Keratinocyte (primary cell): Measurements from ENCODE around the gene PTPRR. TPM values are rescaled to one million over a fixed set of nuclear protein-coding genes. Genes with fewer than 3 reads are reported as not detected.

ENCODE experiments used
- DNase-seq: peaks from one replicate; pipeline ENCODE4 v3.0.0-alpha.2; 2011; ENCODE audit warnings: low read depth, missing footprints, low spot score
- FAIRE-seq: peaks from 2 replicates; lab custom pipeline; 2011; peaks lifted over from hg19 to GRCh38; lab: Jason Lieb, UNC
- H2AFZ ChIP-seq: 2 replicates; pipeline ENCODE4 v1.6.0; 2012; ENCODE audit warnings: low read length, control low read depth, inconsistent platforms; ENCODE audit not compliant: control insufficient read depth
- H3K27ac ChIP-seq: 2 replicates; pipeline ENCODE4 v1.5.1; 2011; ENCODE audit warnings: low read length; ENCODE audit not compliant: control insufficient read depth, insufficient read depth
- H3K27me3 ChIP-seq: 3 replicates; pipeline ENCODE4 v1.6.0; 2011; ENCODE audit warnings: low read length; ENCODE audit not compliant: control insufficient read depth, insufficient read depth; ENCODE audit errors: extremely low read depth
- H3K36me3 ChIP-seq, 2 experiments: 2 replicates in 1 of 2; 3 replicates in 1 of 2; pipeline ENCODE4 v1.5.1; 2011; ENCODE audit warnings: low read length in 2 of 2, mild to moderate bottlenecking in 1 of 2; ENCODE audit not compliant: control insufficient read depth in 2 of 2, insufficient read depth in 2 of 2; ENCODE audit errors: extremely low read depth in 1 of 2
- H3K4me1 ChIP-seq: 3 replicates; pipeline ENCODE4 v1.5.1; 2011; ENCODE audit warnings: low read length; ENCODE audit not compliant: control insufficient read depth, insufficient read depth; ENCODE audit errors: extremely low read depth
- H3K4me2 ChIP-seq: 3 replicates; pipeline ENCODE4 v1.6.0; 2011; ENCODE audit warnings: low read depth, low read length; ENCODE audit not compliant: control insufficient read depth, insufficient read depth; ENCODE audit errors: extremely low read depth
- H3K4me3 ChIP-seq, 3 experiments: fragments of 200-600 bp in 1 of 3; sonication (generic) in 1 of 3; 2 replicates in 2 of 3; 3 replicates in 1 of 3; pipeline ENCODE4 v1.5.1; 2011 to 2016; ENCODE audit warnings: low read length in 3 of 3, mild to moderate bottlenecking in 3 of 3, control low read depth in 2 of 3, inconsistent platforms in 1 of 3, low read depth in 1 of 3, mixed read lengths in 1 of 3, mixed run types in 1 of 3, moderate library complexity in 1 of 3; ENCODE audit not compliant: control insufficient read depth in 2 of 3, insufficient read depth in 2 of 3; ENCODE audit errors: extremely low read depth in 1 of 3
- H3K79me2 ChIP-seq: 2 replicates; pipeline ENCODE4 v1.6.0; 2012; ENCODE audit warnings: low read length; ENCODE audit not compliant: control insufficient read depth, insufficient read depth
- H3K9ac ChIP-seq: 3 replicates; pipeline ENCODE4 v1.6.0; 2011; ENCODE audit warnings: low read length; ENCODE audit not compliant: control insufficient read depth, insufficient read depth; ENCODE audit errors: extremely low read depth
- H3K9me1 ChIP-seq: 3 replicates; pipeline ENCODE4 v1.6.0; 2011; ENCODE audit warnings: low read length; ENCODE audit not compliant: control insufficient read depth, insufficient read depth; ENCODE audit errors: extremely low read depth
- H3K9me3 ChIP-seq: 2 replicates; pipeline ENCODE4 v1.5.1; 2012; ENCODE audit warnings: low read depth, low read length; ENCODE audit not compliant: control insufficient read depth
- H4K20me1 ChIP-seq: 3 replicates; pipeline ENCODE4 v1.6.0; 2011; ENCODE audit warnings: low read length; ENCODE audit not compliant: control insufficient read depth, insufficient read depth; ENCODE audit errors: extremely low read depth
- CTCF ChIP-seq, 3 experiments: IDR thresholded peaks in 1 of 3; conservative IDR thresholded peaks in 1 of 3; optimal IDR thresholded peaks in 1 of 3; 2 replicates in 2 of 3; 3 replicates in 1 of 3; pipeline versions ENCODE3 to v1.5.1; 2011; ENCODE audit warnings: low read length in 3 of 3, mild to moderate bottlenecking in 3 of 3, moderate library complexity in 2 of 3, control low read depth in 1 of 3, inconsistent platforms in 1 of 3; ENCODE audit not compliant: insufficient read depth in 2 of 3; ENCODE audit errors: extremely low read depth in 1 of 3
- EZH2 ChIP-seq: IDR thresholded peaks from one replicate; pipeline ENCODE4 v1.6.1; 2012; ENCODE audit warnings: inconsistent platforms, mild to moderate bottlenecking, low read length, moderate library complexity
- dilution Hi-C: fragments of 300-500 bp; cut with MboI; formaldehyde crosslinking; loops from one replicate; pipeline ENCODE4 v1.7.0; 2020; ENCODE audit warnings: low sequenced_read_pairs; ENCODE audit not compliant: extremely low pct_ligation_motif_present
- polyA plus RNA-seq, 5 experiments: library from polyadenylated mRNA; depleted of rRNA in 3 of 5; stranded (reverse) in 3 of 5; stranded (forward) in 1 of 5; unstranded in 1 of 5; fragments of >200 nt; gene quantifications; 1 replicate in 1 of 5; 2 replicates in 3 of 5; 3 replicates in 1 of 5; pipeline versions ENCODE4 v1.2.1 to v1.2.3, GENCODE V29; 2011 to 2012; ENCODE audit warnings: missing spikeins in 2 of 5, low read depth in 1 of 5, low replicate concordance in 1 of 5

The PTPRR gene
- polyA plus RNA-seq, 1 donor (not counting 4 experiments of a cell fraction or from before 2014, with no cell fraction given), result 3.1 TPM

- no peak for TF ChIP-seq EZH2
- TF ChIP-seq CTCF (optimal IDR thresholded peaks at IDR 0.05 in 1 of 3, IDR thresholded peaks at IDR 0.05 in 1 of 3, conservative IDR thresholded peaks at IDR 0.05 in 1 of 3; ENCODE audit: extremely low read depth in 1 of 3, insufficient read depth in 2 of 3, low read length in 3 of 3), result no peak
- H4K20me1 ChIP-seq, result no peaks in the 10 kb centered on the region
- no peaks in the 10 kb centered on the region for H3K79me2 ChIP-seq
- no peak overlapping the region for H3K4me3 ChIP-seq
- no peaks in the 10 kb centered on the region for H3K9me3 ChIP-seq
- no peaks in the 10 kb centered on the region for H3K36me3 ChIP-seq
- no peak overlapping the region for H3K4me2 ChIP-seq
- no peak overlapping the region for H3K9ac ChIP-seq
- H3K4me1 ChIP-seq, result no peaks in the 10 kb centered on the region
- no peak for FAIRE-seq
- dilution Hi-C loops, result no loop called here
- no peaks in the 10 kb centered on the region for H3K27me3 ChIP-seq
- H3K27ac ChIP-seq, result no peak overlapping the region
- DNase-seq, result no peak
- no peaks in the 10 kb centered on the region for H3K9me1 ChIP-seq
- no peak overlapping the region for H2AFZ ChIP-seq
Measured at GRCh38 chr12:70785896-70786295, 134.6 kb downstream of the PTPRR start.

GRCh38 chr12:70784042-70784668 lies 136.4 kb downstream of the PTPRR start:
- Histone ChIP-seq H2AFZ (no peak overlapping the region), H3K4me2 (no peak overlapping the region), H3K9me3 (no peaks in the 10 kb centered on the region), H4K20me1 (no peaks in the 10 kb centered on the region), H3K9me1 (no peaks in the 10 kb centered on the region), H3K27me3 (no peaks in the 10 kb centered on the region), H3K4me3 (no peak overlapping the region), H3K36me3 (no peaks in the 10 kb centered on the region), H3K9ac (no peak overlapping the region), H3K79me2 (no peaks in the 10 kb centered on the region), H3K4me1 (no peaks in the 10 kb centered on the region), H3K27ac (no peak overlapping the region)
- FAIRE-seq (no peak), DNase-seq (no peak)
- dilution Hi-C loops, result no loop called here
- TF ChIP-seq EZH2, result no peak
- no peak for TF ChIP-seq CTCF (optimal IDR thresholded peaks at IDR 0.05 in 1 of 3, IDR thresholded peaks at IDR 0.05 in 1 of 3, conservative IDR thresholded peaks at IDR 0.05 in 1 of 3; ENCODE audit: extremely low read depth in 1 of 3, insufficient read depth in 2 of 3, low read length in 3 of 3)
